GM19238 (cell line): ENCODE results near the gene BMPR1B.

Experiments
- DNase-seq: peaks from one replicate; pipeline ENCODE4 v3.0.0; 2011; ENCODE audit warnings: low spot score; ENCODE audit not compliant: insufficient read length

BMPR1B gene

DNA sequence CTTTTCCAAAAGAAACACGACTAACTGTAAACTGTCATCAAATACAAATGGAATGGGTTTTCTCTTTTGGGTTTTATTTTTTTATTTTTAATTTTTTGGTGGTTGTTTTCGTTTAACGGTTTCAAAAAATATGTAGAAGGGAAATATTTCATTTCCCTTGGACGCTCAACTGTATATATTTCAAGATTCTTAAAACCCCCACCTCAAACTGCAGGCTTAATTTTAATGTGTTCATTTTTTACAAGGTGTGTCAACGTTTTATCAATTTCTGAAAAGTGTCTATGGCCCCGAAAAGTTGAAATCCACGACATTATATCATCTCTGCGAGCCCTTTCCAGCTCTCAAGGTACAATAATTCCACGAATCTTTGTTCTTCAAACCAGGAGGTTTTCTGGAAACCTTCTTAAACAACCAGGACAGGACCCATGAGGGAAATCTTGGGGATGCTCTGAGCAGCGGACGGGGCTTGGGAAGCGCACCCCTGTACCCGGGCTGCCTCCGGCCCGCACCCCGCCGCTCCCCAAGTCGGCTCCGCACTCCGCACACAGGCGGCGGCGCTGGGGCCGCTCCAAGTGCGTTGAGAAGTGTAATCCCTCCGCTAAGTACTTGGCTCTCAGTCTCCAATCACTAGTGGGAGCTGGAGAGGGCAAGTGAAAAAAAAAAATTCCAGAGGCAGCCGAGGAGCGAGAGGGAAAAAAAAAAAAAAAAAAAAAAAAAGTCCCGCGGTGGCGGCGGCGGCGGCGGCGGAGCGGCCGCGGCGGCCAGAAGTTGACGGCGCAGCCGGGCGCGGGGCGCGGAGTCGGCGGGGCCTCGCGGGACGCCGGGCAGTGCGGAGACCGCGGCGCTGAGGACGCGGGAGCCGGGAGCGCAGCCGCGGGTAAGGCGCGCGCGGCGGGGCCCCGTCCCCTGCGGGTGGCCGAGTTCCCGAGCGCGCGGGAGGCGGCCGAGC lies at the start of gene BMPR1B:
BMPR1B (plus strand) TSS at position 764 of the 949 bp plus-strand sequence. CDS start 346,470 bp downstream, outside the sequence.
- DNase-seq: no peak

DNA sequence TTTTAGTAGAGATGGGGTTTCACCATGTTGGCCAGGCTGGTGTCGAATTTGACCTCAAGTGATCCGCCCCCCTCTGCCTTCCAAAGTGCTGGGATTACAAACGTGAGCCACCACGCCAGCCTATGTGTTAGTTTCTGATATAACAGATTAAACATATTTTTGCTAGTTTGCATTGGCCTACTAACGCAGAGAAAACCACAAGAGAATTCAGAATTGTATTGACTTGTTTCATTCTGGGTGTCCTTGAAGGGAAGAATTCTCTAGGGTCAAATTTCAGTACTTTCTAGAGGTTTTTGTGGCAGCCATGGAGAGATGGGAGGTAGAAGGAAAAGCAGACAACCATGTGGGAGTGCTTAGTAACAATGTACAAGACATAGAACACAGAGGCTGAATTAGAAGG lies 46.1 kb upstream of the BMPR1B start:
- no peak for DNase-seq

DNA sequence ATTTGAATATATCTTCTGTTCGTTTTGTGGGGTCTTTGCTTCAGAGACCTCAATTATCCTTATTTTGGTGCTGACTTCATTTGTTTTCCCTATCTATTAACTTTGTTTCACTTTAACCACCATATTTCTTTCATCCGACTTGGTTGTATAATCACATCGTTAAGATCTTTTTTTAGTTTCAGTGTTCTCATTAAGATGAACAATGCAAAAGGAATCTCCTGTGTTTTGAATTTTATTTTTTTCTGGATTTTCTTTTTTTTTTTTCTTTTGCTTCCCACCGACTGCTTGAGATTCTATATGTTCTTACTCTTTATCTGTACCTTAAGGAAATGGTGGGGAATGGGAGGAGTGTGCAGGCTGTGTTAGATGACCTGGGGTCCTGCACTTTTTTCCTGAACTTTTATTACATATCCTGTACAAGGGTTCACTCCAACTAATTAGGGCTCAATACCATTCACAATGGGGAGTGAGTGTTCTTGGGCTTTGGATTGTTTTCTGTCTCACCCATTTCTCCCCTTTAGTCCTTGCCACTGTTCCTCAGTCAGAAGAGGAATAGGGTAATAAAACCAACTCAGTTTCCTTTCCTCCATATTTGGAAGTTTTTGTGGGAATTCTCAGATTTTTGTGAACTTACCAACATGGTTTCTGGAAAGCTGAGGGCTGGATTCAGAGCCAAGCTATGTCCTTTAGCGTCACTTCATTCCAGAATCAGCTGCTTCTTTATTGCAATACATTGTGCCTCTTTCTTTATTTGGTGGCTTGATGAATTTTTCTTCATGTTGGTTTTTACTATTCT lies 43.2 kb upstream of the BMPR1B start:
- DNase-seq: no peak

DNA sequence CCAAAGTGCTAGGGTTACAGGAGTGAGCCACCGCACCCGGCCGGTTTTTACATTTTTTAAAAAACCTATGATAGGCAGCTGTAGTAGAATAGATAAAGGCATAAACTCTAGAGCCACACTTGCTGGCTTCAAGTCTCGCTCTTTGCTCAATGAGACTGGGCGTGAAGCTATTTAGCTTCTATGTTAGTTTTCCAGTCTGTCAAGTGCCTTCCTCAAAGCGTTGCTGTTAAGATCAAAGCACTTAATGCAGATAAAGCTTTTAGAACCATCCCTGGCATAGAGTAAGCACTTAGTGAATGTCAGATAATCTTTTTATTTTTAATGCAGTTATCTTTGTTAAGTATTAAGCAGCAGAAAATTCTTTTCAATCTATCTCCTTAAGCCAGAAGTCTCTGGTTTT lies 42.0 kb upstream of the BMPR1B start:
- DNase-seq: no peak

DNA sequence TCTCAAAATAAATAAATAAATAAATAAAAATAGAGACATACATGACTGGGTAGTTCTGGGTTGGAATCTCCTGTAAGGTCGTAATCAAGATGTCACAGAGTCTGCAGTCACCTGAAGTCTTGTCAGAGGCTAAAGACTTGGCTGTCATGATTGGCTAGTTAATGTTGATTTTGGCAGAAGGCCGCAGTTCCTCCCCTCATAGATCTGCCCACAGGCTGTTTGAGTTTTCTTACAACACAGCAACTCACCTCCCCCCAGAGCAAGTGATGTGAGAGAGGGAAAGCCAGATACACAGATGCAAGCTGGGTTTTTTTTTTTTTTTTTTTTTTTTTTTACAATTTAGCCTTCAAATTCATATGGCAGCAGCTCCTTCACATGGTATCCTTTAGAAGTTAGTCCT lies 36.4 kb upstream of the BMPR1B start:
- DNase-seq: no peak

DNA sequence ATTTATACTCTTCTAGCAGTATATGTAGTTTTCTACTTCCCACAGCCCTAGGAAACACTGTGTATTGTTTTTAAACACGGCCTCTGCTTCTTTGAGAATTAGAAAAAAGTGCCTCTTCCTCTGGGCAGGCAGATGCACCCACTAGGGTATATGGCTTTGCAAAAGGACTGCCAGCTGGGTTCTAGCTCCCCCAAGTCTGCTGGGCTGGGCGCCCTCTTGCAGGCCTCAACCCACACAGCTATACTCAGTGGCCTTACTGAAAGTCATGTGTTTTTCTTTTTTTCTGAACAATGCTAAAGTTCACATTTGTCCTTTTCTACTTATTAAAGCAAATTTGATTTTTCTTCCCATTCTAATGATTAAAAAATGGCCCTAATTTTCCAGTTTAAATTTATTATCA lies 35.5 kb upstream of the BMPR1B start:
- DNase-seq: no peak

DNA sequence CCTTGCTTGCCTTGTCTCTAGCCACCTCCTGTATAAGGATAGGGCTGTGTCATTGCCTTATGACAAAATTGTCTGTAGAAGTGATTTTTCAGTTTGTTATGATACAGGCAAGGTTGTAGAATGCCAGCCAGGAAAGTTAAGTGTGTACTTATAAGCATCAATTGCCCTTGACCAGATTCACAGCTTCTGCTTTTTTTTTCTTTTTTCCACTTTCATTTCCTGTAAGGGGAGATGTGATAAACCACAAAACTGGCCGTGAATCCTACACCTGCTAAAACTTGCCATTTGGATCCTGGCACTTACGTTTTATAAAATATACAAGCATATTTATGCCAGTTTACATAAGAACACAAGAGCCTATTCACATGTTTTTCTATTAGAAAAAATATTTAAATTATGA lies 35.0 kb upstream of the BMPR1B start:
- no peak for DNase-seq

DNA sequence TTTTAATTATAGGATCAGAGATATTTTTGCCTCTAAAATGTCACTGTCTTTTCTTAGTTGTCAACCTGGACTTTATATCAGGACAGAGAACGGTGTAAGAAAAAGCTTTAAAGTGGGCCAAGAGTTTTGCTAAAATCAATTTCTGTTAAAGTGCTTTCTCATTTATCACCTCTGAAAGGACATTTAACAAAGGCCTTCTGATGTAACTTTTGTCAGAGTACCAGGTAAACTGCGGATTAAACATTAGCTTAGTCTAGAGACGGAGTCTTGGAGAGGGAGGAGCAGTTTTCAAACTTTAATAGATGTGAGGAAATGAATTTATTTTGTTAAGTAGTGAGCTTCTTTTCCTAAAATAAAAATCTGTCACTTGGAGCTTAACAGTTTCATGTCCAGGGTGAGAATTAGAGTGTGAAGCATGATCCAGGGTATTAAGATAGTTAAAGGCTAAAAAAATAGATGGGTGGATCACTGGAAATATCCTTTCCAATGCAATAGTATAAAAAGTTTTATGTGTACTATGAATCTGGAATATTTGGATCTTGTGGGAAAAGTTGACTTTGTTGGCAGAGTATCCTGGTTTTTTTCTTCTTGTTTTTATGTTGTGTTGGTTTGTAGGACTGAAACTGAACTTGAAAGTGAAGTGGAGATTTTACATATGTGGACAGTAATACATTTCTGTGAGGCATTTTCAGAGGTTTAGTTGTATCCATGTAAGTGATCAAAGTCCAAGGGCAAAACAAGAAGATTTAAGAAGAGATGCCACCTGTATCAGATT lies 33.6 kb upstream of the BMPR1B start:
- no peak for DNase-seq

DNA sequence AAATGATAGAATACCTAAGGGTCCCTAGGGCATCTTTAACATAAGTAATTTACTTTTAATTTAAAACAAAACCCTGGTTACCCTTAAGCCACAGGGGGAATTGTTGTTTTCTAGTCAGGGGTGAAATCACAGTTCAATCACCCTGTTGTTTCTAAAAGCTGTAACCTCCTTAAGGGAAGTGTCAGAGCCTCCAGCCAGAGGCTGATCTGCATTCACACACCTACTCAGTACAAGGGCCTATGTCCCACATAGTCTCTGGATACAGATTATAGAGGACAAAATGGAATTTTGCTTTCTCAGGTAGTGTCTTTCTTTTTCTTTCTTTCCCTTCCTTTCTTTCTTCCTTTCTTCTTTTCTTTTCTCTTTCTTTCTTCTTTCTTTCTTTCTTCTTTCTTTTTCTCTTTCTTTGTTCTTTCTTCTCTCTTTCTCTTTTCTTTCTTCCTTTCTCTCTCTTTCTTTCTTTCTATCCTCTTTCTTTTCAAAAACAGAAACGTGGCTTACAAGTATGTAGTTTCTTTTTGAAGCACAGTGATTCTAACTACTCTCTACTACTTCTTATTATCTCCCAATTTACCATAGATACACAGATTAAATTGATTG lies 31.1 kb upstream of the BMPR1B start:
- no peak for DNase-seq

DNA sequence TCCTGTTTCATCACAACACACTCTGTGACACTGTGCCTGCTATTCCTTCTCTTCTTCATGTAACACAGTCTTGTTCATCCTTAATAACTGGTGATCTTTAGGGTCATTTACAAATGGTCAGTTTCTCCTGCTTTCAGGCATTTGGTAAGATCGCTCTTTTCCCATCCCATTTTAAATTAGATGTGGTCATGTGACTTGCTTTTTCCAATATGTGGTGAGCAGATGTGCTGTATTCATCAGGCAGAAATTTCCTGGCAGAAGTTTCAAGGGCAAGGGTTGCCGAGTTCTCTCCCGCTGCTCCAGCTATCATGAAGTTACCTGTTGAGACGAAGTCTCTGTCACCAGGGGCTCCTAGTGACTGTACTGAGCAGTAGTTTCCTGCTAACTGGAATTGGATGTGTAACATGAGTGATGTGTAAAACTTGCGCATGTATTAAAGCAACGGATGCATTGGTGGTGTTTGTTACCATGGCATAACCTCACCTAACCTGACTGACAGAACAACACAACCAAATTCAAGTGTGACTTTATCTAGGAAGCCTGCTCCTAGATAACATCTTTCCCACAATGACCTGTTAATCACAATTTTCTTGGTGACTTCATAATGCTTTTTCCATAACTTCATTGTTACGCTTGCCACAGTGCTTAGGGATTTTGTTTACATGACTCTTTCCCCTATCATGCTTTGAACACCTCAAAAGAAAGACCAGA lies 29.5 kb upstream of the BMPR1B start:
- DNase-seq: no peak

DNA sequence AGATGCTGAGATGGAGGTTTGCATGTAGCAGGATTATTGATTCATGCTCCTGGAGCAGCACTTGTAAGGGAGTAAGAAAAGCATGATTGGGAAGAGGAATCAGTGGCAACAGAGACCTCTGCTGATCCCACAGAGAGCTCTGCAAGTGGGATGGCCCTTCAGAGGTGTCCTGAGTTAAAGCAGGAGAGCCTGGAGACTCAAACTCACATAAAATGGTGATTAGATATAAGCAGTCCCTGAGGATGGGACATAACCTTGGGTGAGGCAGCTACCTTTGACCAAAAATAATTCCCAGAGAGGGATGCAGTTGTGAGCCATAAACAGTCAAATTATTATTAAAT lies 25.4 kb upstream of the BMPR1B start:
- no peak for DNase-seq

DNA sequence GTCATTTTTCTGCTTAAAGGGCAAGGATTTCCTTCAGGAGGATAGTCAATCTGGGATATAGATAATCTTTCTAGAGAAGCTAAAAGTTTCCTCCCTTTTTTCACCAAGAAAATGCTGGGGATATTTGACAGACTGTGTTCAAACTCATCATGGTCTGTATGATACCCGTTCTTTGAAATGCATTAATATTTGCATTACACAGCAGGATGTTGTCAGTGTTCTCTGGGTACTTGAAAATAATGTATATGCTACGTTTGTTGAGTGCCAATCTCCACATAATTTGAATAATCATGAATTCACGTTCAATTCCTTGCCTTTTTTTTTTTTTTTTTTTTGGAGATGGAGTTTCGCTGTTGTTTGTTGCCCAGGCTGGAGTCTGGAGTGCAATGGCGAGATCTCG lies 18.0 kb upstream of the BMPR1B start:
- DNase-seq: no peak

DNA sequence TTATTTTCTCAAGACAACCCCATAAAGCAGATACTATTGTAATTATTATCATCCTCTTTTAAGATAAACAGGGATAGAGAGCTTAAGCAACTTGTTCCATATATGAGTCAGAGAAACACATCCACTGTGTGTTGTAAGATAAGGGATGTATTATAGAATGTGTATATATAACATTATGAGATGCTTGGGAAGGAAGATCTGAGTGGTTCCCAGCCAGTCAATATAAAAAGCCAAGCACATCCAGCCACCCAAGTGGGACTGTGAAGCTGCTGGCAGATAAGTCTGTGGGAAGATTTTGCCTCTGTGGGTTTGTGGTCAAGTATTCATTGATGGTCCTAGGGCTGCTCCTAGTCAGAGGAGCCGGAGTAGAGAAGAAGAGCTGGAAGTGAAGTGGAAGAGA lies 16.5 kb upstream of the BMPR1B start:
- DNase-seq: no peak

DNA sequence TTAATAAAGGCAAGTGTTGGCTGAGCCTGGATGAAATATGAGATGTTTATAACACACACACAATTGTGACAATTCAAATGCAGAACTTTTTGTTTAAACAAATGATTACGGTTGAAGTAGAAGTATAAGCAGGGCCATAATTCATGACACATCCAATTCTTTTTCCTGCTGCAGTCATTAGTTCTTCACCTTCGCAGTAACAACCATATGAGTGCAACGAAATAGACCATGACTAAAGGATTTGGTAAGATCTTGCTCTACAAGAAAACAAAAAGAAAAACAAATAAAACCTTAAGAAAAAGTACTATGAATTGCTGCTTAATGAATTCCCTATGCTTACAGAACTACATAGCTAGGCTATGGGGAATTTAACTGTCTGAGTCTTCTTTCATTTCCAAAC lies 13.9 kb upstream of the BMPR1B start:
- no peak for DNase-seq

DNA sequence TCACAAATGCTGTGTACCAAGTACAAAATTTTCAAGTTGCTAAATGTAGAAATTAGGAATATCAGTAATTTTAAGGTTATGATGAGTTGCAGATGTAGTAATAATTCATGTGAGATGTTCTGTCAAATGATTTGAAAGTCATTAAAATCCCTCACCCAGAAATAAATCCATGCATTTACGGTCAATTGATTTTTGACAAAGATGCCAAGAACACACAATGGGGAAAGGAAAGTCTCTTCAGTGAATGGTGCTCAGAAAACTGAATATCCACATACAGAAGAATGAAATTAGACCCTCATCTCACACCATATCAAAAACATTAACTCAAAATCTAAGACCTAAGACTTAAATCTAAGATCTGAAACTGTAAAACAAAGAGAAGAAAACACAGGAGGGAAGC lies 12.9 kb upstream of the BMPR1B start:
- DNase-seq: no peak

DNA sequence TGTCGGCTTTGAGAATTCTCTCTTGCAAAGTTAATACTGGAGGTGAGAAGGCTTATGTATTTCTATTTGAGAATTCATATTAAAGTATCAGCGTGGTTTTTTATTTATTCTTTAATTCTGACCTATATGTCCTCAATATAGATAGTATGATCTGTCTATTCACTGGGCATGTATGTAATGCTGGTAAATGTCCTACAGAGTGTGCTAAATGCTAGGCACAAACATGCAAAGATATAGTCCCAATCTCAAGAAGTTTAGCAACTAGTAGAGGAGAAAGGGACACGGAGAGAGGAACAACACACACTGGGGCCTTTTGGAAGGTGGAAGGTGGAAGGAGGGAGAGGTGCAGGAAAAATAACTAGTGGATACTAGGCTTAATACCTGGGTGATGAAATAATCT lies 11.0 kb upstream of the BMPR1B start:
- no peak for DNase-seq

DNA sequence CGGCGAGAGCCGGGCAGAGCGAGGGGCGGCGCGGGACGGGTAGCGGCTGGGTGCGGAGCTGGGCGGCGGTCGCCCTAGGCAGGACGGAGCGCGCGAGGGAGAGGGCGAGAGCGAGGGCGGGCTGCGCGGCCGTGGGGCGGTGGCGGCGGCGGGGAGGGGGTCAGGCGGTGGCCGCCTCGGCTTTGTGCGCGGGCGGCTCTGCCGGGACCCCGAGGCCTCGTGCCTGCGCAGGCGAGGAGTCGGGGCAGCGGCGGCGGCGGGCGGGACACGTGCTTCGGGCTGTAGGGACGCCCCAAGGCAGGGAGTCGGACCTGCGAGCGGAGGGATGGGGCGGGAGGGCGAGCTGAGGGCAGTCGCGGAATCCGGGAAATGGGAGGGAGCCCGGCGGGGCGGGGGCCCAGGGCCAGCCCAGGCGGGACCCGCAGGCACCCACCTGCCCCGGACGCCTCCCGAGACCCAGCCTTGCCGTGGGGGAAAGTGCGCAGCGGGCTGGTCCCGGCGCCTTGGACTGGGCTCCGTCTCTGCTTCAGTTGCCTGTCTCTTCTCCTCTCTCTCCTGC lies 465 bp downstream of the BMPR1B start:
- DNase-seq: no peak

DNA sequence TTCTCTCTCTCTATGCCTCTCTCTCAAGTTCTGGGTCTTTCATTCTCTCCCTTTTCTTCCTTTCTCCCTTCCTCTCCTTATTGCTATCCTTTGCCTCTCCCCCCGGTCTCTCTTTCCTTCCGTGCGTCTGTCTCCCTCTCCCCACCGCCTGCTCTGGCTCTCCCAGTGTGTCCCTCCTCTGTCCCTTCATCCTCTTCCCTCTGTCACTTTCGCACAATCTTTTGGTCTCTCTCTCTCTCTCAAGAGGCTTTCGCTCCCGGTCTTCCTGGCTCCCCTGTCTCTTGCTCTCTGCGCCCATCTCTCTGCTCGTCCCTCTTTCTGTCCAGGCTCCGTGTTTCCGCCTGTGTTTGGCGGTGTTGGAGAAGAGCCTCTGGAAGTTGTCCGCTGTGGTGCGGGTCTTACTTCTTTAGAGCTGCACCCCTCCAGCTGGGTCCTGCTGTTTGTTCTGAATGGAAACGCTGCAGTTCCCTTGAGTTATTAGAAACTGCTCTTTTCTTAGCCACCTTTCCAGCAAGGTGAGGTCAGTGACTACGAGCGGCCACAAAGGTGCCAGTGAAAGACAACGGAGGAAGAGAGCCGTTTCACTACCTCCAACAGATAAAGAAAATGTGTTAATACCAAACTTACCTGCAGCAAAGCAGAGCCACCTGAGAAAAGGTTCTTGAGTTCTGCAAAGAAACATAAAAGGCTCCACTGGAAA lies 1.1 kb downstream of the BMPR1B start:
- DNase-seq: no peak

DNA sequence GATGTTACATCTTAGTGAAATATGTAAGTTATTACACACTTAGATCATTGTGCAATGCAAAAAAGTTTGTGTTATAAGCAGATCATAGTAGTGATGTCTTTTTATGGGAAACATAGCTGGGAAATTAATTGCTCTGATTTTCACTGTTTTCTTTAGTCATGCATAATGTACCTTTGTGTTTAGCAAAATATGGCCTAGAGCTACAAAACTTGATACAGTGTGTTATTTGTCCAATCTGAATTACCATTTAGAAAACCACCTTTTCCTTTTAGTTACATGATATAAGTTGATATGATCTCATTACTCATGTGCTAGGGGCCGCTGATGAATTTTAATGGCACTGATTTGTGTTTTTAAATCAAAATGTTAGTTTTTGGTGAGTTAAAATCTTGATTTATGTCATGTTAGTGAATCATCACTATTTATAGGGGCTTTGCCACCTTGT lies 2.0 kb downstream of the BMPR1B start:
- DNase-seq: no peak

DNA sequence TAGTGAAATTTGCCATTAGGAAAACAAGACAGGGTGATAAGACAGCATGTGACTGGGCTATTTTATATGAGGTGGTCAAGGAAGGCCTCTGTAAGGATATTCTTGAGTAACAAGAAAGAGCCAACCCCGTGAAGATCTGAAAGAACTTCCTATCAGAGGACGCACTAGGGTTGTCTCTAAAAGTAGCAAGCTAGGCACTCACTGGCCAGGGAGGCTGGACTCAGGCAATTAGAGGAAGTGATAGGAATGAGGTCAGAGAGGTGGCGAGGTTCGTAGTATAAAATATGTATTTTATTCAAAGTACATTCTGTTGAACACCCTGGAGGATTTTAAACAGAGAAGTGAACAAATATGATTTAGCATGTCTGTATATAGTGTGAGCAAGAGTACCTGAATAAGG lies 4.6 kb downstream of the BMPR1B start:
- no peak for DNase-seq
